ENCODE results near the gene PRAMEF20.

The PRAMEF20 gene

GRCh38 chr1:13462682-13463081 is 52.4 kb downstream of the PRAMEF20 start:
- DNase-seq (ENCODE audit: low read depth in 3 of 3) = no peak

- no peak for DNase-seq (ENCODE audit: low read depth in 3 of 3)
Observed at GRCh38 chr1:13465515-13465914, 55.3 kb downstream of the PRAMEF20 start.

- DNase-seq (ENCODE audit: low read depth in 3 of 3) = no peak
Observed at GRCh38 chr1:13469343-13469742, 59.1 kb downstream of the PRAMEF20 start.
